Breast epithelium (tissue), 3 donors: ENCODE results near the gene COG8.

Experiments used
- POLR2A ChIP-seq: fragments of 450-650 bp; IDR thresholded peaks from one replicate; pipeline ENCODE4 v1.6.1; 2016; ENCODE audit warnings: antibody characterized with exemption, mild to moderate bottlenecking, moderate library complexity
- TF ChIP-seq, protein P1 (sequence below), 3 donors: fragments of 450-650 bp; IDR thresholded peaks; one replicate each; pipeline ENCODE4 v1.5.1; 2016 to 2017; ENCODE audit warnings: antibody characterized with exemption in 3 of 3, mild to moderate bottlenecking in 3 of 3, moderate library complexity in 3 of 3

DNA sequence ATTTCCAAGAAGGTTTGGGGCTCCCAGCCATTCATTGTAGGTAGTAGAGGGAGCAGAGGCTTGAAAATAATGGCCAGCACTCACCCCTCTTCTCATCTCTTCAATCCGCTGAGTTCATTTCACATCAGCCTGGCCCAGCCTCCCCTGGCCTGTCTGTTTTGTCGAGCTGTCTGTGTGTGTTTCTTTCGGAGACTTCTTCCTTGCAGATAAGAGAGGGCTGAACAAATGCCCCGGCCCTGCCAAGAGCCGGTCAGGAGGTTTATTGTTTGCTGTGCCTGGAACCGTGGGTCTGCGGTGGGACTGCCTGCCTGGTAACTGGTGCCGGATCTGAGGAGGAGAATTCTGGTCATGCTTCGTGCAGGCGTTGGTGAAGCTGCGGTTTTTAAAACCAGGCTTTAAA lies 24.8 kb downstream of the COG8 start:
- TF ChIP-seq, protein P1, sequence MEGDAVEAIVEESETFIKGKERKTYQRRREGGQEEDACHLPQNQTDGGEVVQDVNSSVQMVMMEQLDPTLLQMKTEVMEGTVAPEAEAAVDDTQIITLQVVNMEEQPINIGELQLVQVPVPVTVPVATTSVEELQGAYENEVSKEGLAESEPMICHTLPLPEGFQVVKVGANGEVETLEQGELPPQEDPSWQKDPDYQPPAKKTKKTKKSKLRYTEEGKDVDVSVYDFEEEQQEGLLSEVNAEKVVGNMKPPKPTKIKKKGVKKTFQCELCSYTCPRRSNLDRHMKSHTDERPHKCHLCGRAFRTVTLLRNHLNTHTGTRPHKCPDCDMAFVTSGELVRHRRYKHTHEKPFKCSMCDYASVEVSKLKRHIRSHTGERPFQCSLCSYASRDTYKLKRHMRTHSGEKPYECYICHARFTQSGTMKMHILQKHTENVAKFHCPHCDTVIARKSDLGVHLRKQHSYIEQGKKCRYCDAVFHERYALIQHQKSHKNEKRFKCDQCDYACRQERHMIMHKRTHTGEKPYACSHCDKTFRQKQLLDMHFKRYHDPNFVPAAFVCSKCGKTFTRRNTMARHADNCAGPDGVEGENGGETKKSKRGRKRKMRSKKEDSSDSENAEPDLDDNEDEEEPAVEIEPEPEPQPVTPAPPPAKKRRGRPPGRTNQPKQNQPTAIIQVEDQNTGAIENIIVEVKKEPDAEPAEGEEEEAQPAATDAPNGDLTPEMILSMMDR (IDR thresholded peaks at IDR 0.05), result no peak
- no peak for TF ChIP-seq POLR2A
